GM12892 (cell line): Measurements from ENCODE around the gene RAD54L2.
"Not testable (repeated sequence)": the region's sequence is repeated elsewhere in the genome, so short reads cannot be mapped to it uniquely, and the experiment has no call there.

Experiments used
- POLR2A ChIP-seq: IDR thresholded peaks from 2 replicates; pipeline ENCODE4 v1.6.1; 2011; ENCODE audit warnings: low read depth, low read length, control low read depth
- POLR2AphosphoS5 ChIP-seq: IDR thresholded peaks from 2 replicates; pipeline ENCODE4 v1.6.1; 2011; ENCODE audit warnings: low read depth, low read length, control low read depth
- TAF1 ChIP-seq: IDR thresholded peaks from 2 replicates; pipeline ENCODE4 v1.6.1; 2011; ENCODE audit warnings: low read depth, mild to moderate bottlenecking, control low read depth, low read length, borderline replicate concordance

- TF ChIP-seq POLR2A, POLR2AphosphoS5, TAF1: not testable (repeated sequence)
These were observed 13.6 kb upstream of the RAD54L2 start for GRCh38 chr3:51524874-51525273.
